Esophagus (tissue), 2 donors: Measurements from ENCODE around the gene CDKN1A. TPM values are rescaled to one million over a fixed set of nuclear protein-coding genes. Genes with fewer than 3 reads are reported as not detected.

ENCODE experiments used
- H3K27ac ChIP-seq, 2 donors: one replicate each; pipeline ENCODE4 v1.5.1; 2013; ENCODE audit warnings: low read depth in 2 of 2, mild to moderate bottlenecking in 2 of 2, inconsistent platforms in 1 of 2, low read length in 1 of 2, moderate library complexity in 1 of 2
- H3K27me3 ChIP-seq, 2 donors: one replicate each; pipeline ENCODE4 v1.6.1; 2013; ENCODE audit warnings: low read length in 2 of 2, control low read depth in 1 of 2, mild to moderate bottlenecking in 1 of 2; ENCODE audit not compliant: insufficient read depth in 2 of 2, control insufficient read depth in 1 of 2
- H3K36me3 ChIP-seq, 2 donors: one replicate each; pipeline ENCODE4 v1.6.1; 2013; ENCODE audit warnings: low read length in 1 of 2; ENCODE audit not compliant: control insufficient read depth in 2 of 2, insufficient read depth in 2 of 2
- H3K4me1 ChIP-seq, 2 donors: one replicate each; pipeline ENCODE4 v1.6.1; 2013; ENCODE audit warnings: low read length in 1 of 2; ENCODE audit not compliant: control insufficient read depth in 2 of 2, insufficient read depth in 2 of 2
- H3K4me3 ChIP-seq, 2 donors: one replicate each; pipeline ENCODE4 v1.5.1; 2013; ENCODE audit warnings: low read length in 2 of 2, mild to moderate bottlenecking in 2 of 2, low read depth in 1 of 2, moderate library complexity in 1 of 2
- H3K9me3 ChIP-seq, 2 donors: one replicate each; pipeline ENCODE4 v1.6.1; 2013; ENCODE audit warnings: mild to moderate bottlenecking in 2 of 2, low read depth in 1 of 2, low read length in 1 of 2, moderate library complexity in 1 of 2; ENCODE audit not compliant: control insufficient read depth in 2 of 2, insufficient read depth in 1 of 2
- WGBS, 2 donors: extraction: QIAGEN DNeasy Blood & Tissue Kit; methylation state at CpG; one replicate each; pipeline ENCODE4 v1.1.7; 2013; 5-methylcytosine and 5-hydroxymethylcytosine counted together
- polyA plus RNA-seq, 2 donors: library from polyadenylated mRNA; stranded (reverse); fragments of 200-250 nt; gene quantifications; one replicate each; pipeline ENCODE4 v1.2.3, GENCODE V29; 2013
- donor health status: healthy with polysubstance abuse.
- donor health status: Bipolar disorder and iron deficiency.

The CDKN1A gene
- polyA plus RNA-seq, 2 donors: 36.9 to 114 TPM

- no peak overlapping the region for H3K4me3 ChIP-seq
- H3K27me3 ChIP-seq: no peaks in the 10 kb centered on the region
- WGBS, 2 donors: 86% methylated on average over 20 of the region's 20 CpGs
- no peaks in the 10 kb centered on the region for H3K9me3 ChIP-seq
- no peak overlapping the region for H3K27ac ChIP-seq
- peaks cover 2 to 8% of the 10 kb centered on the region in 2 donors for H3K4me1 ChIP-seq
- H3K36me3 ChIP-seq: peaks cover 20 to 24% of the 10 kb centered on the region in 2 donors
These were observed 6.8 kb downstream of the CDKN1A start for GRCh38 chr6:36685166-36685924.

- Histone ChIP-seq H3K36me3 (peaks cover 20 to 24% of the 10 kb centered on the region in 2 donors), H3K27me3 (no peaks in the 10 kb centered on the region), H3K27ac (peak overlapping the region in 1 of 2 donors; percentile 5), H3K9me3 (no peaks in the 10 kb centered on the region), H3K4me3 (no peak overlapping the region), H3K4me1 (peaks cover 2 to 8% of the 10 kb centered on the region in 2 donors)
- WGBS, 2 donors: 73 to 79% methylated on average over 11 of the region's 11 CpGs
These were observed 7.6 kb downstream of the CDKN1A start for GRCh38 chr6:36685926-36686667.

- H3K27ac ChIP-seq: peak overlapping the region in 1 of 2 donors; percentile 5
- H3K4me3 ChIP-seq: no peak overlapping the region
- 88 to 89% methylated on average over 10 of the region's 10 CpGs for WGBS, 2 donors
- H3K27me3 ChIP-seq: no peaks in the 10 kb centered on the region
- H3K9me3 ChIP-seq: no peaks in the 10 kb centered on the region
- peaks cover 2 to 12% of the 10 kb centered on the region in 2 donors for H3K4me1 ChIP-seq
- H3K36me3 ChIP-seq: peaks cover 20 to 24% of the 10 kb centered on the region in 2 donors
These were observed 8.4 kb downstream of the CDKN1A start for GRCh38 chr6:36686668-36687513.

- Histone ChIP-seq H3K9me3 (no peaks in the 10 kb centered on the region), H3K27ac (no peak overlapping the region), H3K36me3 (peaks cover 20 to 24% of the 10 kb centered on the region in 2 donors), H3K4me1 (peaks cover 2 to 16% of the 10 kb centered on the region in 2 donors), H3K27me3 (no peaks in the 10 kb centered on the region), H3K4me3 (no peak overlapping the region)
- WGBS, 2 donors: 87 to 94% methylated on average over 6 of the region's 6 CpGs
These were observed 9.7 kb downstream of the CDKN1A start for GRCh38 chr6:36688063-36688738.

- WGBS, 2 donors: 87 to 91% methylated on average over 5 of the region's 5 CpGs
- Histone ChIP-seq H3K9me3 (no peaks in the 10 kb centered on the region), H3K4me3 (no peak overlapping the region), H3K36me3 (peaks cover 20 to 23% of the 10 kb centered on the region in 2 donors), H3K4me1 (peaks cover under 1 to 16% of the 10 kb centered on the region in 2 donors), H3K27me3 (no peaks in the 10 kb centered on the region), H3K27ac (no peak overlapping the region)
These were observed 10.2 kb downstream of the CDKN1A start for GRCh38 chr6:36688739-36689075.

GRCh38 chr6:36691011-36691410, 12.5 kb downstream of the CDKN1A start:
- H3K4me3 ChIP-seq: no peak overlapping the region
- no peaks in the 10 kb centered on the region for H3K27me3 ChIP-seq
- no peak overlapping the region for H3K27ac ChIP-seq
- H3K4me1 ChIP-seq: peaks cover 0 to 16% of the 10 kb centered on the region in 2 donors
- peaks cover 11% of the 10 kb centered on the region in 2 donors for H3K36me3 ChIP-seq
- no peaks in the 10 kb centered on the region for H3K9me3 ChIP-seq
- 94% methylated on average over 4 of the region's 4 CpGs for WGBS, 2 donors

GRCh38 chr6:36691612-36692011, 13.1 kb downstream of the CDKN1A start:
- H3K36me3 ChIP-seq: peaks cover 5% of the 10 kb centered on the region in 2 donors
- 97 to 100% methylated on average over 2 of the region's 2 CpGs for WGBS, 2 donors
- no peaks in the 10 kb centered on the region for H3K9me3 ChIP-seq
- H3K4me3 ChIP-seq: no peak overlapping the region
- H3K4me1 ChIP-seq: peaks cover 0 to 16% of the 10 kb centered on the region in 2 donors
- no peaks in the 10 kb centered on the region for H3K27me3 ChIP-seq
- H3K27ac ChIP-seq: peak overlapping the region in 1 of 2 donors; percentile 24

- Histone ChIP-seq H3K9me3 (no peaks in the 10 kb centered on the region), H3K27ac (peak overlapping the region; percentile 6 to 62), H3K36me3 (no peaks in the 10 kb centered on the region), H3K4me3 (no peak overlapping the region), H3K27me3 (no peaks in the 10 kb centered on the region), H3K4me1 (peaks cover 0 to 16% of the 10 kb centered on the region in 2 donors)
- 58 to 61% methylated on average over 3 of the region's 3 CpGs for WGBS, 2 donors
These were observed 13.7 kb downstream of the CDKN1A start for GRCh38 chr6:36692220-36692619.
